Measurements from ENCODE around the gene MCCC1. TPM values are rescaled to one million over a fixed set of nuclear protein-coding genes. Genes with fewer than 3 reads are reported as not detected.
"Not testable (repeated sequence)": the region's sequence is repeated elsewhere in the genome, so short reads cannot be mapped to it uniquely, and the experiment has no call there.

Gene MCCC1
- total and polyA plus RNA-seq, 2 experiments from 2014 or later: 20.4 to 21.5 TPM

DNA sequence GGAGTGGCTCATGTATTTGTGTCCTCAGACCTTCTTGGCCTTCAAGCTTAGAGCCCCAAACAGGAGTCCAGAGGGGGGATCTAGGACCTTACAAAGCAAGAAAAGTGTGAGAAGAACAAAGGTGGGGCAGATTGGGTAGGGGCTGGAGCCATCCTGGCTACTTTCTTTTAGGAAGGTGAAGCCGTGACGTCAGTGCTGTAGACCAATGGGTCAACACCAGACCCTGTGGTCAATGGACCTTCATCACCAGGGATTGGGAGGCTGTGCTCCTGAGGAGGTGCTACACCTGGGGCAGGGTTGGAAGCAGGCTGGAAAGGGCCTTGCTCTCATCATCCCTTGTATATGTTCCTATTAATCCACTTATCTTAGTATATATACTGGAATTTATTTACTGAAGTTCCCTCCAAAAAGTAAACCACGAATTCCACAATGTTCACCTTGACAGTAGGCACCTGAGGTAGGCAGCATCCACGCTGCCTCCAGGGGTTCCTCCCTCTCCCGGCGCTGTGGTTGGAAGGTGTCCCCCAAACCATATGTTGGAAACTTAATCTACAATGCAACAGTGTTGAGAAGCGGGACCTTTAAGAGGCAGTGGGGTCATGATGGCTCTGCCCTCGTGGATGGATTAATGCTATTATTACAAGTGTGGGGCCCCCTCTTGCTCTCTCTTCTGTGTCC lies 21.4 kb upstream of the MCCC1 start:
- H2AFZ ChIP-seq: no peak overlapping the region
- TF ChIP-seq EZH2phosphoT487 (IDR thresholded peaks at IDR 0.05; ENCODE audit: insufficient read depth, low read depth): no peak
- no peak for TF ChIP-seq EZH2 (IDR thresholded peaks at IDR 0.05; ENCODE audit: insufficient read depth, poor library complexity, severe bottlenecking)
- no peaks in the 10 kb centered on the region for H3K79me2 ChIP-seq (ENCODE audit: insufficient read depth)
- H3K4me2 ChIP-seq (ENCODE audit: unreplicated experiment): no peak overlapping the region
- no peaks in the 10 kb centered on the region for H3K4me1 ChIP-seq (ENCODE audit: insufficient read depth)
- H3K27me3 ChIP-seq (replicated peaks; ENCODE audit: insufficient read depth): peaks cover 9% of the 10 kb centered on the region; the same call in 1 of the 2 replicates
- no peak overlapping the region for H3K27ac ChIP-seq
- in situ Hi-C loops (cut with MboI): loop anchor here (10.0 kb wide), 1 partner anchor 264 kb away; no protein-coding TSS in a partner anchor
- 41 to 54% methylated on average over 8 of the region's 8 CpGs for WGBS, 2 experiments (ENCODE audit: low coverage in 1 of 2, low lambda C conversion rate in 2 of 2, missing lambda C conversion rate in 2 of 2)
- H3F3A ChIP-seq (ENCODE audit: insufficient read depth): no peaks in the 10 kb centered on the region
- H3K36me3 ChIP-seq (ENCODE audit: low read depth): no peaks in the 10 kb centered on the region
- H3K9me3 ChIP-seq (ENCODE audit: low read depth): no peaks in the 10 kb centered on the region
- H4K20me1 ChIP-seq (ENCODE audit: insufficient read depth): no peaks in the 10 kb centered on the region
- H3K9me2 ChIP-seq (ENCODE audit: insufficient read depth): no peaks in the 10 kb centered on the region
- no peak overlapping the region for H3K4me3 ChIP-seq
- H3K9ac ChIP-seq: no peak overlapping the region
- DNase-seq: no peak

- TF ChIP-seq EZH2 (IDR thresholded peaks at IDR 0.05; ENCODE audit: insufficient read depth, poor library complexity, severe bottlenecking): no peak
- no peak for TF ChIP-seq EZH2phosphoT487 (IDR thresholded peaks at IDR 0.05; ENCODE audit: insufficient read depth, low read depth)
- DNase-seq: no peak
Observed at GRCh38 chr3:183117056-183117455, 17.8 kb upstream of the MCCC1 start.

GRCh38 chr3:183116025-183116614 lies 16.8 kb upstream of the MCCC1 start:
- H3K4me2 ChIP-seq (ENCODE audit: unreplicated experiment): no peak overlapping the region
- 6 to 7% methylated on average over 24 to 25 of the region's 25 CpGs for WGBS, 2 experiments (ENCODE audit: low coverage in 1 of 2, low lambda C conversion rate in 2 of 2, missing lambda C conversion rate in 2 of 2)
- H4K20me1 ChIP-seq (ENCODE audit: insufficient read depth): no peaks in the 10 kb centered on the region
- H3K4me3 ChIP-seq: no peak overlapping the region
- H3K4me1 ChIP-seq (ENCODE audit: insufficient read depth): no peaks in the 10 kb centered on the region
- no peaks in the 10 kb centered on the region for H3F3A ChIP-seq (ENCODE audit: insufficient read depth)
- no peaks in the 10 kb centered on the region for H3K9me3 ChIP-seq (ENCODE audit: low read depth)
- no peaks in the 10 kb centered on the region for H3K36me3 ChIP-seq (ENCODE audit: low read depth)
- TF ChIP-seq EZH2phosphoT487 (IDR thresholded peaks at IDR 0.05; ENCODE audit: insufficient read depth, low read depth): no peak
- TF ChIP-seq EZH2 (IDR thresholded peaks at IDR 0.05; ENCODE audit: insufficient read depth, poor library complexity, severe bottlenecking): no peak
- no peaks in the 10 kb centered on the region for H3K79me2 ChIP-seq (ENCODE audit: insufficient read depth)
- H2AFZ ChIP-seq: no peak overlapping the region
- H3K9me2 ChIP-seq (ENCODE audit: insufficient read depth): no peaks in the 10 kb centered on the region
- no peak overlapping the region for H3K27ac ChIP-seq
- H3K9ac ChIP-seq: no peak overlapping the region
- peaks cover 24% of the 10 kb centered on the region for H3K27me3 ChIP-seq (replicated peaks; ENCODE audit: insufficient read depth)
- in situ Hi-C loops (cut with MboI): no loop called here
- DNase-seq: no peak

More at GRCh38 chr3:183117056-183117455, 17.8 kb upstream of the MCCC1 start:
- H3K9me3 ChIP-seq (ENCODE audit: low read depth): no peaks in the 10 kb centered on the region
- H3K27ac ChIP-seq: no peak overlapping the region
- no peaks in the 10 kb centered on the region for H3K4me1 ChIP-seq (ENCODE audit: insufficient read depth)
- in situ Hi-C loops (cut with MboI): no loop called here
- H3K79me2 ChIP-seq (ENCODE audit: insufficient read depth): no peaks in the 10 kb centered on the region
- H3K4me2 ChIP-seq (ENCODE audit: unreplicated experiment): no peak overlapping the region
- no peaks in the 10 kb centered on the region for H3K36me3 ChIP-seq (ENCODE audit: low read depth)
- no peaks in the 10 kb centered on the region for H3F3A ChIP-seq (ENCODE audit: insufficient read depth)
- H3K27me3 ChIP-seq (replicated peaks; ENCODE audit: insufficient read depth): peaks cover 24% of the 10 kb centered on the region
- H3K9ac ChIP-seq: no peak overlapping the region
- no peaks in the 10 kb centered on the region for H3K9me2 ChIP-seq (ENCODE audit: insufficient read depth)
- WGBS, 2 experiments (ENCODE audit: low coverage in 1 of 2, low lambda C conversion rate in 2 of 2, missing lambda C conversion rate in 2 of 2): 39 to 50% methylated on average over 4 of the region's 4 CpGs
- H2AFZ ChIP-seq: no peak overlapping the region
- no peaks in the 10 kb centered on the region for H4K20me1 ChIP-seq (ENCODE audit: insufficient read depth)
- no peak overlapping the region for H3K4me3 ChIP-seq

DNA sequence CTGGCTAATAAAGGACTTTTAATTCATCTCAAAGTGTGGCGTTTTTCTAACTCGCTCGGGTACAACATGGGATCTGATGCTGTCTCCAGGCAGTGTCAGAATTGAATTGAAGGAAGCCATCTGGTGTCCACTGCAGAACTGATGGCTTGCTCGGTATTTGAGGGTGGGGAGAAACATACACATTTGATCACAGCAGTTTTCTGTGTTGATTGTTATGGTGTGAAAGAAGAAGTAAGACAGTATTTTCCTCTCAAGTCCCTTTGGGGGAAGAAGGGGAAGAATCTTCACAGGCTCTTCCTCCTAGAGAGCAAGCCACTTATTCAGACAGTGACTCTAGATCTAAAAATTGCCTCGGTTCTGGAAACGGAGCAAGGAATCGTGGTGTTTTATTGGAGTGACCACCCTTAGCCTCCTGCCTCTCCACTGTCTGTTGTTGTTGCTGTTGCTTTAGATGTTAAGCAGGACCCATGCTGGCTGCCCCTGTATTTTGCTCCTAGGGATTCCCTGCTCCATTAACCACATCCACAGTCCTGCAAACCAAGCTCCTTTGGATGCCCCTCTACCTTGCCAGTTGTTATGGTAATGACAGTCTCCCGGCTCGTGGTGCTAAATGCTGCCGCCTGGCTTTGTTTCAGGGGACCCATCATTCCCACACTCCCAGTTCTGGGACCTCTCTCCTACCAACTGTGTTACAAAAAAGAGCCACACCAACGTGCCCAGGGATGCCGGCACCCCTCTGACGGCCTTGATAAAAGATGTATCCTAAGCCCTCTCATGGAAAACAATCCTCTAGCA lies 15.3 kb upstream of the MCCC1 start:
- Histone ChIP-seq H3F3A (ENCODE audit: insufficient read depth) (no peaks in the 10 kb centered on the region), H3K27me3 (replicated peaks; ENCODE audit: insufficient read depth) (peaks cover 24% of the 10 kb centered on the region), H3K79me2 (ENCODE audit: insufficient read depth) (no peaks in the 10 kb centered on the region), H3K36me3 (ENCODE audit: low read depth) (no peaks in the 10 kb centered on the region), H2AFZ (no peak overlapping the region), H3K27ac (no peak overlapping the region), H3K4me1 (ENCODE audit: insufficient read depth) (no peaks in the 10 kb centered on the region), H3K9me3 (ENCODE audit: low read depth) (no peaks in the 10 kb centered on the region), H3K9me2 (ENCODE audit: insufficient read depth) (no peaks in the 10 kb centered on the region), H3K4me3 (no peak overlapping the region), H4K20me1 (ENCODE audit: insufficient read depth) (no peaks in the 10 kb centered on the region), H3K4me2 (ENCODE audit: unreplicated experiment) (no peak overlapping the region), H3K9ac (no peak overlapping the region)
- DNase-seq: no peak
- TF ChIP-seq EZH2 (IDR thresholded peaks at IDR 0.05; ENCODE audit: insufficient read depth, poor library complexity, severe bottlenecking) (no peak), EZH2phosphoT487 (IDR thresholded peaks at IDR 0.05; ENCODE audit: insufficient read depth, low read depth) (no peak)
- in situ Hi-C loops (cut with MboI): no loop called here
- WGBS, 2 experiments (ENCODE audit: low coverage in 1 of 2, low lambda C conversion rate in 2 of 2, missing lambda C conversion rate in 2 of 2): 23 to 25% methylated on average over 13 of the region's 13 CpGs

GRCh38 chr3:183109847-183110246 lies 10.6 kb upstream of the MCCC1 start:
- H3K9me2 ChIP-seq (ENCODE audit: insufficient read depth); H3K79me2 ChIP-seq (ENCODE audit: insufficient read depth); H3K9ac ChIP-seq; H3K36me3 ChIP-seq (ENCODE audit: low read depth); H3K4me2 ChIP-seq (ENCODE audit: unreplicated experiment); H3K27ac ChIP-seq; H3F3A ChIP-seq (ENCODE audit: insufficient read depth); in situ Hi-C loops (cut with MboI); H3K4me3 ChIP-seq; DNase-seq; H3K9me3 ChIP-seq (ENCODE audit: low read depth); H3K4me1 ChIP-seq (ENCODE audit: insufficient read depth); H2AFZ ChIP-seq; H4K20me1 ChIP-seq (ENCODE audit: insufficient read depth): not testable (repeated sequence)
- H3K27me3 ChIP-seq (replicated peaks; ENCODE audit: insufficient read depth): peaks cover 11% of the 10 kb centered on the region
- WGBS, 2 experiments (ENCODE audit: low coverage in 1 of 2, low lambda C conversion rate in 2 of 2, missing lambda C conversion rate in 2 of 2): 15 to 24% methylated on average over 1 of the region's 1 CpG
